Endothelial cell of umbilical vein (primary cell): Measurements from ENCODE around the gene ITSN1. TPM values are rescaled to one million over a fixed set of nuclear protein-coding genes. Genes with fewer than 3 reads are reported as not detected.

Source experiments
- BruUV-seq: library from RNA; stranded (reverse); fragments of 400-500 nt; replicated peaks from 2 replicates; lab custom pipeline; 2021; lab: Mats Ljungman, UMichigan
- CTCF ChIA-PET: fragments of 300-600, 350-600 bp; sonication (Branson Sonifier 250); formaldehyde crosslinking; loops from one replicate; lab custom pipeline; 2021; ENCODE audit warnings: antibody characterized with exemption, inconsistent platforms; lab: Charles Lee
- POLR2A ChIA-PET: fragments of 300-600, 350-600 bp; sonication (Branson Sonifier 250); formaldehyde crosslinking; loops from one replicate; lab custom pipeline; 2021; ENCODE audit warnings: antibody characterized with exemption, inconsistent platforms; lab: Charles Lee
- DNase-seq: peaks from one replicate; pipeline ENCODE4 v3.0.0-alpha.2; 2011; ENCODE audit warnings: low read depth, low spot score
- FAIRE-seq: peaks from 2 replicates; lab custom pipeline; 2011; peaks lifted over from hg19 to GRCh38; lab: Jason Lieb, UNC
- H2AFZ ChIP-seq: 2 replicates; pipeline ENCODE4 v1.6.0; 2012; ENCODE audit warnings: low read depth, low read length, control low read depth, inconsistent platforms
- H3K27ac ChIP-seq: 2 replicates; pipeline ENCODE4 v1.5.1; 2011; ENCODE audit warnings: low read depth, mild to moderate bottlenecking, control low read depth, low read length, moderate library complexity; ENCODE audit not compliant: insufficient read depth
- H3K27me3 ChIP-seq, 2 experiments: 2 replicates each; pipeline versions ENCODE4 v1.6.0 to v1.6.1; 2011; ENCODE audit warnings: low read length in 2 of 2, mixed read lengths in 1 of 2; ENCODE audit not compliant: control insufficient read depth in 2 of 2, insufficient read depth in 2 of 2
- H3K36me3 ChIP-seq, 2 experiments: 2 replicates in 1 of 2; 3 replicates in 1 of 2; pipeline ENCODE4 v1.5.1; 2011; ENCODE audit warnings: low read length in 2 of 2, mild to moderate bottlenecking in 1 of 2, moderate library complexity in 1 of 2; ENCODE audit not compliant: control insufficient read depth in 2 of 2, insufficient read depth in 2 of 2; ENCODE audit errors: extremely low read depth in 1 of 2
- H3K4me1 ChIP-seq: 3 replicates; pipeline ENCODE4 v1.5.1; 2011; ENCODE audit warnings: mild to moderate bottlenecking, low read length; ENCODE audit not compliant: control insufficient read depth, insufficient read depth; ENCODE audit errors: extremely low read depth
- H3K4me2 ChIP-seq: 2 replicates; pipeline ENCODE4 v1.6.1; 2011; ENCODE audit warnings: low read length, control low read depth, mixed read lengths; ENCODE audit not compliant: insufficient read depth
- H3K4me3 ChIP-seq, 3 experiments: fragments of 200-600 bp in 1 of 3; sonication (generic), shearing (Covaris generic) in 1 of 3; replicated peaks in 1 of 3; 2 replicates each; pipeline ENCODE4 v1.5.1; 2011 to 2016; ENCODE audit warnings: control low read depth in 3 of 3, low read length in 3 of 3, mild to moderate bottlenecking in 2 of 3, inconsistent platforms in 1 of 3, low read depth in 1 of 3, moderate library complexity in 1 of 3; ENCODE audit not compliant: insufficient read depth in 1 of 3
- H3K79me2 ChIP-seq: 2 replicates; pipeline ENCODE4 v1.6.0; 2012; ENCODE audit warnings: low read length, inconsistent platforms; ENCODE audit not compliant: control insufficient read depth, insufficient read depth
- H3K9ac ChIP-seq: replicated peaks from 2 replicates; pipeline ENCODE3; 2011; ENCODE audit warnings: low read length, control low read depth; ENCODE audit not compliant: insufficient read depth; ENCODE audit errors: extremely low read depth
- H3K9me1 ChIP-seq: replicated peaks from 3 replicates; pipeline ENCODE4 v1.6.0; 2011; ENCODE audit warnings: mild to moderate bottlenecking, low read length; ENCODE audit not compliant: control insufficient read depth, insufficient read depth; ENCODE audit errors: extremely low read depth
- H3K9me3 ChIP-seq: replicated peaks from 2 replicates; pipeline ENCODE4 v1.5.1; 2012; ENCODE audit warnings: low read length, inconsistent platforms; ENCODE audit not compliant: control insufficient read depth, insufficient read depth
- H4K20me1 ChIP-seq: replicated peaks from 2 replicates; pipeline ENCODE3; 2011; ENCODE audit warnings: mild to moderate bottlenecking, low read length; ENCODE audit not compliant: control insufficient read depth, insufficient read depth; ENCODE audit errors: extremely low read depth
- CTCF ChIP-seq, 2 donors: IDR thresholded peaks; 1 replicate in 1 of 2; 2 replicates in 1 of 2; pipeline ENCODE4 v1.5.1; 2011; ENCODE audit warnings: low read length in 2 of 2, mild to moderate bottlenecking in 2 of 2, moderate library complexity in 2 of 2, control low read depth in 1 of 2, inconsistent platforms in 1 of 2, low read depth in 1 of 2; ENCODE audit not compliant: insufficient read depth in 1 of 2; ENCODE audit errors: extremely low read depth in 1 of 2
- EZH2 ChIP-seq: IDR thresholded peaks from 2 replicates; pipeline ENCODE4 v1.6.1; 2012; ENCODE audit warnings: borderline replicate concordance, low read depth, mild to moderate bottlenecking, moderate library complexity, low read length, inconsistent platforms; ENCODE audit not compliant: severe bottlenecking
- GATA2 ChIP-seq: IDR thresholded peaks from 2 replicates; pipeline ENCODE4 v1.7.0; 2011; ENCODE audit warnings: low read depth, mild to moderate bottlenecking, moderate library complexity, mixed read lengths, low read length; ENCODE audit not compliant: insufficient read length, insufficient read depth
- JUN ChIP-seq: IDR thresholded peaks from 2 replicates; pipeline ENCODE4 v1.6.1; 2011; ENCODE audit warnings: borderline replicate concordance, low read depth; ENCODE audit not compliant: insufficient read length, insufficient read depth
- MYC ChIP-seq: IDR thresholded peaks from one replicate; pipeline ENCODE4 v1.6.1; 2011; ENCODE audit warnings: mild to moderate bottlenecking, low read depth, low read length
- POLR2A ChIP-seq: IDR thresholded peaks from 2 replicates; pipeline ENCODE4 v1.6.1; 2012; ENCODE audit warnings: low read depth, mild to moderate bottlenecking, control low read depth, low read length
- dilution Hi-C: fragments of 300-500 bp; cut with MboI; formaldehyde crosslinking; loops from one replicate; pipeline ENCODE4 v1.15.0; 2019; ENCODE audit warnings: low sequenced_read_pairs; ENCODE audit not compliant: extremely low pct_ligation_motif_present
- intact Hi-C: fragments of 100-400 bp; cut with micrococcal nuclease; formaldehyde crosslinking; loops from one replicate; pipeline ENCODE4 v1.10.0; 2022
- polyA plus RNA-seq, 4 experiments: library from polyadenylated mRNA; depleted of rRNA in 3 of 4; stranded (reverse) in 3 of 4; unstranded in 1 of 4; fragments of >200 nt; gene quantifications; 2 replicates each; pipeline versions ENCODE4 v1.2.1 to v1.2.3, GENCODE V29; 2011 to 2012; ENCODE audit warnings: missing spikeins in 1 of 4
- total RNA-seq: library from RNA; stranded (reverse); gene quantifications from 2 replicates; pipeline ENCODE4 v1.2.3, GENCODE V29; 2021

Gene ITSN1
- total and polyA plus RNA-seq, 2 donors (not counting 3 experiments of a cell fraction or from before 2014, with no cell fraction given), result 72.2 to 86.8 TPM

GRCh38 chr21:33836408-33836807 is 194.1 kb downstream of the ITSN1 start:
- Histone ChIP-seq H3K27ac (no peak overlapping the region), H3K9ac (no peak overlapping the region), H4K20me1 (no peaks in the 10 kb centered on the region), H3K4me3 (no peak overlapping the region), H3K36me3 (peaks cover 21 to 29% of the 10 kb centered on the region in 2 experiments), H3K9me3 (no peaks in the 10 kb centered on the region), H3K4me2 (no peak overlapping the region), H3K79me2 (no peaks in the 10 kb centered on the region), H3K27me3 (no peaks in the 10 kb centered on the region), H3K4me1 (no peaks in the 10 kb centered on the region), H2AFZ (no peak overlapping the region), H3K9me1 (no peaks in the 10 kb centered on the region)
- BruUV-seq, result no TSS peak
- dilution Hi-C loops (no loop called here), intact Hi-C loops (loop anchor here (5.0 kb wide), 1 partner anchor 56 kb away; no protein-coding TSS in a partner anchor)
- FAIRE-seq (no peak), DNase-seq (no peak)
- CTCF ChIA-PET, result interaction anchor here (1.1 kb wide), 1 partner anchor 59 kb away, joined by 3 read pairs; no protein-coding TSS in a partner anchor
- TF ChIP-seq CTCF (IDR thresholded peaks at IDR 0.05; ENCODE audit: extremely low read depth in 1 of 2, insufficient read depth in 1 of 2, low read depth in 1 of 2, low read length in 2 of 2) (no peak), JUN (no peak), EZH2 (no peak), GATA2 (no peak)
- POLR2A ChIA-PET, result no interaction called here

GRCh38 chr21:33839167-33839716 is 196.9 kb downstream of the ITSN1 start:
- Histone ChIP-seq H3K36me3 (peaks cover 14 to 22% of the 10 kb centered on the region in 2 experiments), H3K4me2 (no peak overlapping the region), H2AFZ (no peak overlapping the region), H3K9me3 (no peaks in the 10 kb centered on the region), H3K4me3 (no peak overlapping the region), H3K27ac (no peak overlapping the region), H3K9me1 (no peaks in the 10 kb centered on the region), H3K9ac (no peak overlapping the region), H3K79me2 (no peaks in the 10 kb centered on the region), H3K27me3 (no peaks in the 10 kb centered on the region), H4K20me1 (no peaks in the 10 kb centered on the region), H3K4me1 (no peaks in the 10 kb centered on the region)
- intact Hi-C loops (loop anchor here (5.0 kb wide), 1 partner anchor 53 kb away; no protein-coding TSS in a partner anchor), dilution Hi-C loops (no loop called here)
- CTCF ChIA-PET, result no interaction called here
- no TSS peak for BruUV-seq
- TF ChIP-seq MYC (no peak), POLR2A (no peak), JUN (no peak)
- DNase-seq, result no peak
- no peak for FAIRE-seq
- POLR2A ChIA-PET, result no interaction called here
